ENCODE data around the gene TMEM127.

- no peak for TF ChIP-seq POLR2AphosphoS5 (IDR thresholded peaks at IDR 0.05; ENCODE audit: low read depth, low read length)
- no peak for TF ChIP-seq TAF1 (IDR thresholded peaks at IDR 0.05; ENCODE audit: borderline replicate concordance, insufficient read depth, low read length)
- TF ChIP-seq, protein P1, sequence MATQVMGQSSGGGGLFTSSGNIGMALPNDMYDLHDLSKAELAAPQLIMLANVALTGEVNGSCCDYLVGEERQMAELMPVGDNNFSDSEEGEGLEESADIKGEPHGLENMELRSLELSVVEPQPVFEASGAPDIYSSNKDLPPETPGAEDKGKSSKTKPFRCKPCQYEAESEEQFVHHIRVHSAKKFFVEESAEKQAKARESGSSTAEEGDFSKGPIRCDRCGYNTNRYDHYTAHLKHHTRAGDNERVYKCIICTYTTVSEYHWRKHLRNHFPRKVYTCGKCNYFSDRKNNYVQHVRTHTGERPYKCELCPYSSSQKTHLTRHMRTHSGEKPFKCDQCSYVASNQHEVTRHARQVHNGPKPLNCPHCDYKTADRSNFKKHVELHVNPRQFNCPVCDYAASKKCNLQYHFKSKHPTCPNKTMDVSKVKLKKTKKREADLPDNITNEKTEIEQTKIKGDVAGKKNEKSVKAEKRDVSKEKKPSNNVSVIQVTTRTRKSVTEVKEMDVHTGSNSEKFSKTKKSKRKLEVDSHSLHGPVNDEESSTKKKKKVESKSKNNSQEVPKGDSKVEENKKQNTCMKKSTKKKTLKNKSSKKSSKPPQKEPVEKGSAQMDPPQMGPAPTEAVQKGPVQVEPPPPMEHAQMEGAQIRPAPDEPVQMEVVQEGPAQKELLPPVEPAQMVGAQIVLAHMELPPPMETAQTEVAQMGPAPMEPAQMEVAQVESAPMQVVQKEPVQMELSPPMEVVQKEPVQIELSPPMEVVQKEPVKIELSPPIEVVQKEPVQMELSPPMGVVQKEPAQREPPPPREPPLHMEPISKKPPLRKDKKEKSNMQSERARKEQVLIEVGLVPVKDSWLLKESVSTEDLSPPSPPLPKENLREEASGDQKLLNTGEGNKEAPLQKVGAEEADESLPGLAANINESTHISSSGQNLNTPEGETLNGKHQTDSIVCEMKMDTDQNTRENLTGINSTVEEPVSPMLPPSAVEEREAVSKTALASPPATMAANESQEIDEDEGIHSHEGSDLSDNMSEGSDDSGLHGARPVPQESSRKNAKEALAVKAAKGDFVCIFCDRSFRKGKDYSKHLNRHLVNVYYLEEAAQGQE (IDR thresholded peaks at IDR 0.05; ENCODE audit: insufficient read depth in 1 of 2, low read depth in 2 of 2, low read length in 2 of 2): no peak
- TF ChIP-seq FOXP2 (optimal IDR thresholded peaks at IDR 0.05; ENCODE audit: borderline replicate concordance, extremely low read depth, extremely low read length, insufficient read depth): no peak
Observed at GRCh38 chr2:96259497-96259921, 6.3 kb downstream of the TMEM127 start.

All from PFSK-1 (cell line).